K562 (cell line): ENCODE measurements around the gene EIF4G1. TPM values are rescaled to one million over a fixed set of nuclear protein-coding genes. Genes with fewer than 3 reads are reported as not detected.

Experiments
- AFF4 ChIP-seq: sonication (generic); formaldehyde crosslinking; IDR thresholded peaks from 2 replicates; pipeline ENCODE4 v1.8.0; 2023; ENCODE audit warnings: mild to moderate bottlenecking, missing genetic modification reagents
- CHD1 ChIP-seq: fragments of 200-600 bp; sonication (generic); IDR thresholded peaks from one replicate; pipeline ENCODE4 v1.6.1; 2012; ENCODE audit warnings: mild to moderate bottlenecking, moderate library complexity, low read length, inconsistent platforms
- FIP1L1 ChIP-seq: fragments of 200-400 bp; formaldehyde crosslinking; IDR thresholded peaks from 2 replicates; pipeline ENCODE4 v1.6.1; 2018; ENCODE audit warnings: mild to moderate bottlenecking, low read depth, low read length; ENCODE audit not compliant: poor library complexity, severe bottlenecking
- HMG20B ChIP-seq: fragments of 250-450 bp; sonication (Bioruptor Pico); IDR thresholded peaks from 2 replicates; pipeline ENCODE4 v1.5.0; 2021; ENCODE audit warnings: mild to moderate bottlenecking
- PCBP1 ChIP-seq: fragments of 200-400 bp; formaldehyde crosslinking; IDR thresholded peaks from 2 replicates; pipeline ENCODE4 v1.6.1; 2018; ENCODE audit warnings: mild to moderate bottlenecking, low read depth, low read length; ENCODE audit not compliant: poor library complexity, severe bottlenecking
- PHF8 ChIP-seq: fragments of 200-600 bp; sonication (generic); IDR thresholded peaks from 2 replicates; pipeline ENCODE4 v1.6.1; 2012; ENCODE audit warnings: mixed run types, mild to moderate bottlenecking, inconsistent platforms, low read length, moderate library complexity, borderline replicate concordance
- SIN3A ChIP-seq, 2 experiments: fragments of 150-350 bp in 1 of 2; IDR thresholded peaks; 2 replicates each; pipeline ENCODE4 v1.6.1; 2011 to 2016; ENCODE audit warnings: borderline replicate concordance in 2 of 2, low read depth in 2 of 2, low read length in 2 of 2, mild to moderate bottlenecking in 2 of 2, moderate library complexity in 2 of 2; ENCODE audit not compliant: control insufficient read depth in 1 of 2
- ZBTB1 ChIP-seq: sonication (generic); formaldehyde crosslinking; IDR thresholded peaks from 2 replicates; pipeline ENCODE4 v1.8.1; 2023; ENCODE audit warnings: missing genetic modification reagents, low read depth, mild to moderate bottlenecking, borderline replicate concordance
- ZBTB7A ChIP-seq: IDR thresholded peaks from 2 replicates; pipeline ENCODE4 v1.6.1; 2011; ENCODE audit warnings: low read depth, mild to moderate bottlenecking, low read length, moderate library complexity, borderline replicate concordance; ENCODE audit not compliant: control insufficient read depth
- ZNF24 ChIP-seq: fragments of 450-650 bp; IDR thresholded peaks from 2 replicates; pipeline ENCODE4 v1.6.1; 2016
- ZNF395 ChIP-seq: fragments of 200-800 bp; sonication (Bioruptor generic); IDR thresholded peaks from 2 replicates; pipeline ENCODE4 v1.6.1; 2017; ENCODE audit warnings: missing genetic modification characterization, missing compliant biosample characterization
- polyA plus RNA-seq, 8 experiments: library from polyadenylated mRNA; depleted of rRNA in 4 of 8; stranded (reverse) in 5 of 8; unstranded in 3 of 8; fragments of >200 nt; fragmentation: Nextera tagmentation in 2 of 8; fragmentation: Illumina TruSeq in 1 of 8; extraction: Ambion mirVana in 2 of 8; extraction: Trizol in 1 of 8; gene quantifications; 2 replicates each; pipeline versions ENCODE4 v1.2.1 to v1.2.3, GENCODE V29; 2011 to 2014; ENCODE audit warnings: inconsistent platforms in 1 of 8, missing spikeins in 1 of 8
- total RNA-seq, 7 experiments: library from RNA; depleted of rRNA in 6 of 7; stranded (reverse); fragments of >200 nt in 6 of 7; fragmentation: Illumina TruSeq in 2 of 7; extraction: Trizol in 2 of 7; gene quantifications; 2 replicates each; pipeline versions ENCODE4 v1.2.1 to v1.2.3, GENCODE V29; 2011 to 2021; ENCODE audit warnings: low replicate concordance in 1 of 7
- TF ChIP-seq, protein P1 (sequence below), 2 experiments: fragments of 450-650 bp; IDR thresholded peaks; 2 replicates each; pipeline ENCODE4 v1.6.1; 2018; ENCODE audit warnings: mild to moderate bottlenecking in 2 of 2, low read depth in 1 of 2; ENCODE audit not compliant: partially characterized antibody in 2 of 2
- TF ChIP-seq, protein P2 (sequence below): fragments of 450-650 bp; IDR thresholded peaks from 2 replicates; pipeline ENCODE4 v1.6.1; 2016; ENCODE audit warnings: missing biosample characterization, missing genetic modification characterization

Gene EIF4G1
- total and polyA plus RNA-seq, 9 of the 15 experiments (the other 6 are each of a cell fraction or from before 2014, with no cell fraction given) = 4.6 to 505 (median 155) TPM

DNA sequence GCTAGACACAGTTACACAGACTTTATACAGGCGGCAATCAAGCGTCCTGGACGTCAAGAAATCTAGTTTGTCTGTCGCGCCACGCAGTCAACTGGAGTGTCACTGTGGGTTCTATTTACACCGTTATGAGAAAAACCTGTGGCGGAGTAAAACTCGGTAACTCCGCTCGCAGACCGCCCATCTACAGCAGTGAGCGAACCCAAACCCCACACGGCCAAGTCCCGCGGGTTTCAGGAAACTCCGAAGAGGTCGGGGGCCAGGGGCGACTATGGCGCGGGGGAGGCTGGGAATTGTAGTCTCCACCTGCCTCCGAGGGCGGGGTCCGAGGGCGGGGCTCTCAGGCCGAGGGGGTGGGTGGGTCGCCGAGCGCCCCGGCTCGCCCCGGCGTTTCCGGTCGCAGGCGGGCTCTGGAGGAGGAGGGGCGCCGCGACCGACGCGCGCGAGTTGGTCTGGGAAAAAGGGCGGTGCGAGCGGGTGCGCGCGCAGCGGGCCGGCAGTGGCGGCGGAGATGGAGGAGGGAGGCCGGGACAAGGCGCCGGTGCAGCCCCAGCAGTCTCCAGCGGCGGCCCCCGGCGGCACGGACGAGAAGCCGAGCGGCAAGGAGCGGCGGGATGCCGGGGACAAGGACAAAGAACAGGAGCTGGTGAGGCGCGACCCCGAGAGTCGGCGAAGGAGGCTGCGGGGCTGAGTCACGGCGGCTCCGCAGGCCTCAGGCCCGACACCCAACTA is 15.5 kb upstream of the EIF4G1 start, which contains the start of gene PSMD2 (continued):
- TF ChIP-seq, protein P1, sequence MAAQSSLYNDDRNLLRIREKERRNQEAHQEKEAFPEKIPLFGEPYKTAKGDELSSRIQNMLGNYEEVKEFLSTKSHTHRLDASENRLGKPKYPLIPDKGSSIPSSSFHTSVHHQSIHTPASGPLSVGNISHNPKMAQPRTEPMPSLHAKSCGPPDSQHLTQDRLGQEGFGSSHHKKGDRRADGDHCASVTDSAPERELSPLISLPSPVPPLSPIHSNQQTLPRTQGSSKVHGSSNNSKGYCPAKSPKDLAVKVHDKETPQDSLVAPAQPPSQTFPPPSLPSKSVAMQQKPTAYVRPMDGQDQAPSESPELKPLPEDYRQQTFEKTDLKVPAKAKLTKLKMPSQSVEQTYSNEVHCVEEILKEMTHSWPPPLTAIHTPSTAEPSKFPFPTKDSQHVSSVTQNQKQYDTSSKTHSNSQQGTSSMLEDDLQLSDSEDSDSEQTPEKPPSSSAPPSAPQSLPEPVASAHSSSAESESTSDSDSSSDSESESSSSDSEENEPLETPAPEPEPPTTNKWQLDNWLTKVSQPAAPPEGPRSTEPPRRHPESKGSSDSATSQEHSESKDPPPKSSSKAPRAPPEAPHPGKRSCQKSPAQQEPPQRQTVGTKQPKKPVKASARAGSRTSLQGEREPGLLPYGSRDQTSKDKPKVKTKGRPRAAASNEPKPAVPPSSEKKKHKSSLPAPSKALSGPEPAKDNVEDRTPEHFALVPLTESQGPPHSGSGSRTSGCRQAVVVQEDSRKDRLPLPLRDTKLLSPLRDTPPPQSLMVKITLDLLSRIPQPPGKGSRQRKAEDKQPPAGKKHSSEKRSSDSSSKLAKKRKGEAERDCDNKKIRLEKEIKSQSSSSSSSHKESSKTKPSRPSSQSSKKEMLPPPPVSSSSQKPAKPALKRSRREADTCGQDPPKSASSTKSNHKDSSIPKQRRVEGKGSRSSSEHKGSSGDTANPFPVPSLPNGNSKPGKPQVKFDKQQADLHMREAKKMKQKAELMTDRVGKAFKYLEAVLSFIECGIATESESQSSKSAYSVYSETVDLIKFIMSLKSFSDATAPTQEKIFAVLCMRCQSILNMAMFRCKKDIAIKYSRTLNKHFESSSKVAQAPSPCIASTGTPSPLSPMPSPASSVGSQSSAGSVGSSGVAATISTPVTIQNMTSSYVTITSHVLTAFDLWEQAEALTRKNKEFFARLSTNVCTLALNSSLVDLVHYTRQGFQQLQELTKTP (IDR thresholded peaks at IDR 0.05; ENCODE audit: low read depth in 1 of 2, partially characterized antibody in 2 of 2) = peak; percentile 41 to 86
- TF ChIP-seq HMG20B (CRISPR knock-in tag) (no peak), CHD1 (no peak), ZBTB7A (peak; percentile 68), FIP1L1 (peak; percentile 54), PHF8 (peak; percentile 81; the same call in 1 of the 2 replicates), PCBP1 (peak; percentile 44), ZBTB1 (CRISPR knock-in tag) (peak; percentile 8; the same call in 1 of the 2 replicates), ZNF24 (no peak), AFF4 (CRISPR knock-in tag) (peak; percentile 79; the same call in 1 of the 2 replicates), ZNF395 (0 out of 2 replicates have a peak, but pooled peaks have one; percentile 45), SIN3A (IDR thresholded peaks at IDR 0.05; ENCODE audit: borderline replicate concordance in 2 of 2, control insufficient read depth in 1 of 2, low read depth in 2 of 2, low read length in 2 of 2) (peak in 1 of 2 experiments; percentile 21; a peak in 2 of 4 replicates)
- TF ChIP-seq, protein P2, sequence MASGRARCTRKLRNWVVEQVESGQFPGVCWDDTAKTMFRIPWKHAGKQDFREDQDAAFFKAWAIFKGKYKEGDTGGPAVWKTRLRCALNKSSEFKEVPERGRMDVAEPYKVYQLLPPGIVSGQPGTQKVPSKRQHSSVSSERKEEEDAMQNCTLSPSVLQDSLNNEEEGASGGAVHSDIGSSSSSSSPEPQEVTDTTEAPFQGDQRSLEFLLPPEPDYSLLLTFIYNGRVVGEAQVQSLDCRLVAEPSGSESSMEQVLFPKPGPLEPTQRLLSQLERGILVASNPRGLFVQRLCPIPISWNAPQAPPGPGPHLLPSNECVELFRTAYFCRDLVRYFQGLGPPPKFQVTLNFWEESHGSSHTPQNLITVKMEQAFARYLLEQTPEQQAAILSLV (tag) = no peak
